SW480 (cell line): ENCODE data around the gene SYTL1.

Experiments used
- DNase-seq: peaks from one replicate; pipeline ENCODE4 v3.0.0-alpha.2; 2016; ENCODE audit warnings: low spot score

Gene SYTL1

DNA sequence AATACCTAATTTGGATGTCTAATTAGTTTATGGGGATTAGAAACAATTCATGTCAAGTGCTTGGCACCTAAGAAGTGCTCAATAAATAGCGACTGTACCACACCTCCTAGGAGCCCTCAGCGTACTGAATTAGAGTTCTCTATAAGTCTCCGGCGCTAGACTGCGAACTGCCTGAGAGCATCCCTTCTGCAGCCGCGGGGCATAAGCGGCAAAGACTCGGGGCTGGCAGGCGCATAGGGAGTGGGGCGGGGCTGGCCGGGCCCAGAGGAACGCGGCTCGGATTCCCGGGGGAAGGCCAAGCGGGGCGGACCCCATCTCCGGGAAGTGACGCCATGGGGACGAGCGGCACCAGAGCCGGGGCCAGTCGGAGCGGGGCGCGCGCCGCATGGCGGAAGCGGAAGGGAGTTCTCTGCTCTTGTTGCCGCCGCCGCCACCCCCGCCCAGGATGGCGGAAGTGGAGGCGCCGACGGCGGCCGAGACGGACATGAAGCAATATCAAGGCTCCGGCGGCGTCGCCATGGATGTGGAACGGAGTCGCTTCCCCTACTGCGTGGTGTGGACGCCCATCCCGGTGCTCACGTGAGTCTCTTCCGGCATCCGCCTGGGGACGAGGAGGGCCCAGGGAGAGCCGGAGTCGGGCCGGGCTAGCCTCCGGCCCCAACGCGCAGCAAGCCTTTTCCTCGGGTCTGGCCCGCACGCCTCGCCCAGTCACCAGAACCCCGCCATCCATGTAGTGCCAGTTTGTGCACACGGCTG, 19.8 kb upstream of the SYTL1 start, which contains the start of gene TMEM222:
Gene TMEM222 (plus strand): TSS at position 351 of the 756 bp plus-strand sequence. CDS start 35 bp downstream, at position 386.
- peak; percentile 94 for DNase-seq

DNA sequence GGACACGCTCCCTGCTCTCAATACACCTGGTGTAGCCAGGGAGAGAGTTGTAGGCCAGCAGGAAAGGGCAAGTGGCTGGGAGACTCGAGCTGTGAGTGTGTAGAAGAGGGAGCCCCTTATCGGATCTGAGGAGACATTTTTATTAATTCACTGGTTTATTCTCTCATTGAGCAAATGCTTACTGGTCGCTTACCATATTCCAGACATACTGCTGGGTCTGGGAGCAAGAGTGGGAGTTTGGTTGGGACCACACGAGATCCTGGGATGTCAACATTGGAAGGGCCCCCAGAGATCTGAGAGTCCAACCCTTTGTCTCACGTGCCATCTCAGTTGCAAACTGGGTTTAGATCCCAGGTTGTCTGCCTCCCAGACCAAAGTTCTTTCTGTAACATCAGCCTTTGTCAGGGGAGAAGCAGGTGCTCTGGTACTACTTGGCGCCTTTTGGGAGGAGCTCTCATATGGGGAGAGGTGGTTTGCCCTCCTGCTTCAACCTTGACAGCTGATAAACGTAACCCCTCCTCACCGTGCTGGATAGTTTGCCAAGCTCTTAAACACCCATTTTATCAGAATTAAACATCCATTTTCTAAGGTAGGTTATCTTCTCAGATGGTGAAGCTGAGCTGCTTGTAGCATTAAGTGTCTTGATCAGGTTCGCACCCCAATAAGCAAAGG, 19.1 kb upstream of the SYTL1 start:
- DNase-seq, result no peak

DNA sequence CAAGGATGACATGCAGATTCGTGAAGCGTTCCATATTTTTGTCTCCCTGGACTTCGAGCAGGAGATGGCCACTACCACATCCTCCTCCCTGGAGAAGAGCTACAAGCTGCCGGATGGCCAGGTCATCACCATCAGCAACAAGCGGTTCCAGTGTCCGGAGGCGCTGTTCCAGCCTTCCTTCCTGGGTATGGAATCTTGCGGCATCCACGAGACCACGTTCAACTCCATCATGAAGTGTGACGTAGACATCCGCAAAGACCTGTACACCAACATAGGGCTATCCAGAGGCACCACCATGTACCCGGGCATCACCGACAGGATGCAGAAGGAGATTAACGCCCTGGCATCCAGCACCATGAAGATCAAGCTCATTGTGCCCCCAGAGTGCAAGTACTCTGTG, 16.5 kb upstream of the SYTL1 start:
- no peak for DNase-seq

- DNase-seq, result no peak
Measured at GRCh38 chr1:27327964-27328363, 13.9 kb upstream of the SYTL1 start.

DNA sequence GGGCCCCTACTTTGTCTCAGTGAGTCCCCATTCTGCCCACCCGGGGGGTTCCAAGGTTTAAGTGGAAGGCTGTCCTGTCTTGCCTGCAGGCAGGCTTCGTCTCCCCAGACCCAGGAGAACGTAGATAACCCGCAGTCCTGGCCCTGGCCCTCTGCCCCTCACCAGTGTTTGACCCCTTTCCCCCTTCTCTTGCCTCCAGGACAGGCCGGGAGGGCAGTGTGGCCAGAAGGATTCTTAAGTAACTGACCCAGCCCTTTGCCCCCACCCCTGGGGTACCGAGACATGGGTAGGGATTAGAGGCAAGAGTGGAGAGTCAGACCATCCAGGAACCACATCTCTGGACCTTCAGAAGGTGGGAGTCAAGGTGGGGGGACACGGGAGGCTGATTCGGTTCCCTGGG, 11.0 kb upstream of the SYTL1 start:
- DNase-seq, result no peak

GRCh38 chr1:27331426-27331825, 10.4 kb upstream of the SYTL1 start:
- no peak for DNase-seq

DNA sequence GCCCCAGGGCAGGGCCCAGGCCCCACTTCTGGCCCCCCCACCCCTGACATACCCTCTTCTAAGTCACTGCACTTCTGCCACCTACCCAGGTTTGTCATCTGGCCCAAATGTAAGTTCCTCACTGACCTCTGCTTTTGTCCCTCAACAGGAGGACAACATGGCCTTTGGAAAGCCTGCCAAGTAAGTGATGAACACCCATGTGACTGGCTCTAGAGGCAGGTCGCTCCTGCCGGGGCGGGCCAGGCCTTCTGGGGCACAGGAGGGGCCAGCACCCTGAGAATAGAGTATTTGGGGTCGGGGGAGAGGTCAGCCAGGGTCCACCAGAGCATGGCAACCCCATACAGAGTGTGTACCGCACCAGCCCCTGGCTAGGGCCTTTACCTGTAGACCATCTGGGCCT, 9.9 kb upstream of the SYTL1 start:
- DNase-seq, result no peak

- no peak for DNase-seq
Measured at GRCh38 chr1:27332536-27333281, 9.1 kb upstream of the SYTL1 start.

- no peak for DNase-seq
Measured at GRCh38 chr1:27333717-27334279, 8.0 kb upstream of the SYTL1 start.

GRCh38 chr1:27335506-27336422, 6.1 kb upstream of the SYTL1 start:
- no peak for DNase-seq

GRCh38 chr1:27336756-27337155, 5.1 kb upstream of the SYTL1 start:
- DNase-seq, result no peak

- no peak for DNase-seq
Measured at GRCh38 chr1:27338751-27339150, 3.1 kb upstream of the SYTL1 start.

DNA sequence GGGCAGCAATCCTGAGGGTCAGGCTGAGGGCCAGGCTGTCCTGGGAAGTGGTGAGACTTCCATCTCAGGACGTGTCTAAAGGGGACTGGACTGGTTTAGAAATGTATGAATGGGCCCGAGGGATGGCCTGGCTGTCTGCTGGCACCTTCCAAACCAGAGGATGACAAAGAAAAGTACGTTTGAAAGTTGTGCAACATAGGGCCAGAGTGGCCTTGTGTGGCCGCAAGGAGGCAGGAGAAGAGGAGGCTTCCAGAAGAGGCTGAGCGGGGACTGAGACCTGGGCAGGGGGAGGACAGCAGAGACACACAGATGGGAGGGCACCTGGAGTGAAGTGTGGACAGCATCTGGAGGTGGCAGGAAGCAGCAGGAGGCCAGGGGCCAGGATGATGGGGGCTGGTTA, 2.6 kb upstream of the SYTL1 start:
- no peak for DNase-seq

- peak; percentile 26 for DNase-seq
Measured at GRCh38 chr1:27342391-27342777, 562 bp downstream of the SYTL1 start.

GRCh38 chr1:27342778-27343638, 1.2 kb downstream of the SYTL1 start:
- peak; percentile 83 for DNase-seq

DNA sequence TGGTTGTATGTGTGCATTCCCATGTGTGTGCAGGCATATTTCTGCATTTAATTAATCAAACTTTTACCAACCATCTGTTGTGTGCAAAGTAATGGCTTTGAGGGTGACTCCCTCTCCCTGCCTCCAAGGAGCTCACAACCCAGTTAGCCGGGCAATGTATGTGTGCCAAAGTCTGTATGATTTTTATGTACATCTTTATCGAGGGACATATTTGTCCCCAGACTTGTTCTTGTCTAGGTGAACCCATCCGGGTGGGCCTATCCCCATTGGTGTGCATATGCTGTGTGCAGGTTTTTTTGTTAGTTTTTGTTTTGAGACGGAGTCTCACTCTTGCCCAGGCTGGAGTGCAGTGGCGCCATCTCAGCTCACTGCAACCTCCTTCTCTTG, 1.8 kb downstream of the SYTL1 start:
- no peak for DNase-seq

- no peak for DNase-seq
Measured at GRCh38 chr1:27345272-27345671, 3.5 kb downstream of the SYTL1 start.

- DNase-seq, result no peak
Measured at GRCh38 chr1:27346357-27346756, 4.5 kb downstream of the SYTL1 start.

DNA sequence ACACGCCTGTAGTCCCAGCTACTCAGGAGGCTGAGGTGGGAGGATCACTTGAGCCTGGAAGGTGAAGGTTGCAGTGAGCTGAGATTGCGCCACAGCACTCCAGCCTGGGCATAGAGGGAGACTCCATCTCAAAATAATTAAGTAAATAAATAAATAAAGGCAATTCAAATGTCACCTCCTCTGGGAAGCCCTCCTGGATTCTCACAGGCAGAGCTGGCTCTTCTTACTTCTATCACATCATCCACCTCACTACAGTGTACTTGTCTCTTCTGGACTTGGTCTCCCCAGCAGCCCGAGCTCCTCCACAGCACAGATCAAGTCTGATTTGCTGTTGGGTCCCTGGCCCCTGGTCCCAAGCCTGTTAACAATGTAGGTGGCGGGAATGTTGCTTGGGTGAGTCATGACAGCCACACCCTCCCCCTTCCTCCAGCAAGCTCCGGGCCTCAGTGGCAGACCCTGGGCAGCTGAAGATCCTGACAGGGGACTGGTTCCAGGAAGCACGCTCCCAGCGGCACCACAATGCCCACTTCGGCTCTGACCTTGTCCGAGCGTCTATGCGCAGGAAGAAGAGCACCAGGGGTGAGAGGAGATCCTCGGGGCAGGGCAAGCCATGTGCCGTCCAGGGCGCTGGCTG, 5.3 kb downstream of the SYTL1 start:
- peak; percentile 54 for DNase-seq
